ENCODE data around the gene PSME3IP1. TPM values are rescaled to one million over a fixed set of nuclear protein-coding genes. Genes with fewer than 3 reads are reported as not detected.

Gene PSME3IP1
- total and polyA plus RNA-seq, 2 of the 8 experiments (the other 6 are each of a cell fraction or from before 2014, with no cell fraction given) = 95.1 to 98.3 TPM

DNA sequence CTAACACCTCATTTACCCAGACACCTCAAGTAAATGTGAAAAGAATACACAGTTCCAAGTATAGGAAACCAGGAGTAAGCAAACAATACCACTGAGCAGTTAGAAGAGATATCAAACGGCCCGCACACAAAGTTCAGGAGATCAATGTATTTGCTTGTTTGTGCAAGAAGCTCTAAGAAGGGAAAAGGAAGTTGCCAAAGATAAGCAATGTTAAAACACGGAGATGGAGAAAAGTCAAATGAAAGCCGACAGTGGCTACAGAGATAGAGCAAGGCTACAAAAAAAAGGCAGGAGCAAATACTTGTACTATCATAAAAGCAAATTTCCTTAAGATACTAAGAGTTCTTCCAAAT lies 29.5 kb downstream of the PSME3IP1 start:
- ChIA-PET CTCF (ENCODE audit: partially characterized antibody) (interaction anchor here (1.5 kb wide), 1 partner anchor 72 kb away, joined by 3 read pairs; no protein-coding TSS in a partner anchor), POLR2A (ENCODE audit: partially characterized antibody) (interaction anchor here (1.9 kb wide), 1 partner anchor 13 kb away, joined by 4 read pairs; no protein-coding TSS in a partner anchor)
- Histone ChIP-seq H3K4me1 (replicated peaks in 1 of 4; ENCODE audit: control insufficient read depth in 3 of 4, insufficient read depth in 4 of 4, low read length in 3 of 4) (peaks cover 0 to 3% (median under 1%) of the 10 kb centered on the region in 4 experiments; a peak in 3 of 7 replicates), H2BK120ac (replicated peaks; ENCODE audit: low read depth, low read length) (no peak overlapping the region), H3K27ac (ENCODE audit: low read depth, low read length) (no peak overlapping the region), H3K14ac (ENCODE audit: insufficient read length) (no peak overlapping the region), H3K4me2 (ENCODE audit: insufficient read depth in 1 of 2, low read depth in 2 of 2, low read length in 2 of 2) (no peak overlapping the region), H3K4me3 (ENCODE audit: extremely low read depth in 1 of 4, insufficient read depth in 2 of 4, low read depth in 3 of 4, low read length in 4 of 4) (no peak overlapping the region), H2AK5ac (ENCODE audit: low read depth, low read length) (no peak overlapping the region), H2BK15ac (ENCODE audit: low read length) (no peak overlapping the region), H4K20me1 (replicated peaks in 1 of 2; ENCODE audit: control insufficient read depth in 1 of 2, insufficient read depth in 2 of 2, low read length in 2 of 2) (no peaks in the 10 kb centered on the region), H3K79me1 (ENCODE audit: low read depth, low read length) (no peaks in the 10 kb centered on the region), H2BK5ac (ENCODE audit: low read depth, low read length) (no peak overlapping the region), H3K9me3 (ENCODE audit: insufficient read depth in 2 of 2, low read depth in 1 of 2, low read length in 1 of 2) (no peaks in the 10 kb centered on the region), H4K91ac (replicated peaks; ENCODE audit: insufficient read length, low read length) (no peak overlapping the region), H3K79me2 (ENCODE audit: control insufficient read depth in 1 of 2, insufficient read depth in 2 of 2, low read length in 2 of 2) (no peaks in the 10 kb centered on the region), H3K18ac (ENCODE audit: extremely low read depth, low read length) (no peak overlapping the region), H3K23me2 (ENCODE audit: low read depth, low read length) (no peaks in the 10 kb centered on the region), H2AFZ (ENCODE audit: low read length) (no peak overlapping the region), H4K5ac (ENCODE audit: insufficient read length, low read depth, low read length) (no peak overlapping the region), H3K56ac (replicated peaks; ENCODE audit: insufficient read length, low read depth, low read length) (no peak overlapping the region), H3K23ac (ENCODE audit: insufficient read length) (no peak overlapping the region), H3K4ac (replicated peaks; ENCODE audit: insufficient read length, low read depth, low read length) (no peak overlapping the region), H2BK12ac (ENCODE audit: low read depth, low read length) (no peak overlapping the region), H4K8ac (ENCODE audit: extremely low read depth, insufficient read depth, low read length) (no peak overlapping the region), H3K27me3 (replicated peaks in 1 of 4; ENCODE audit: control insufficient read depth in 3 of 4, extremely low read depth in 1 of 4, insufficient read depth in 3 of 4, low read length in 3 of 4) (no peaks in the 10 kb centered on the region), H2BK20ac (ENCODE audit: low read length) (no peak overlapping the region), H3K9ac (replicated peaks in 1 of 4; ENCODE audit: extremely low read depth in 1 of 4, low read depth in 3 of 4, low read length in 3 of 4) (no peak overlapping the region), H3K36me3 (ENCODE audit: control insufficient read depth in 2 of 4, insufficient read depth in 4 of 4, low read length in 3 of 4) (peaks cover 13 to 55% (median 27%) of the 10 kb centered on the region in 4 experiments; a peak in 7 of 8 replicates)
- DNase-seq (ENCODE audit: low read depth in 1 of 2, low spot score in 2 of 2) (no peak), FAIRE-seq (no peak)
- TF ChIP-seq, protein P1, sequence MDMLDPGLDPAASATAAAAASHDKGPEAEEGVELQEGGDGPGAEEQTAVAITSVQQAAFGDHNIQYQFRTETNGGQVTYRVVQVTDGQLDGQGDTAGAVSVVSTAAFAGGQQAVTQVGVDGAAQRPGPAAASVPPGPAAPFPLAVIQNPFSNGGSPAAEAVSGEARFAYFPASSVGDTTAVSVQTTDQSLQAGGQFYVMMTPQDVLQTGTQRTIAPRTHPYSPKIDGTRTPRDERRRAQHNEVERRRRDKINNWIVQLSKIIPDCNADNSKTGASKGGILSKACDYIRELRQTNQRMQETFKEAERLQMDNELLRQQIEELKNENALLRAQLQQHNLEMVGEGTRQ (IDR thresholded peaks at IDR 0.05; ENCODE audit: low read length) = no peak
- no peak for TF ChIP-seq CREB1 (IDR thresholded peaks at IDR 0.05)
- TF ChIP-seq NRF1 (IDR thresholded peaks at IDR 0.05; ENCODE audit: low read depth, low read length) = no peak
- TF ChIP-seq RXRA (IDR thresholded peaks at IDR 0.05; ENCODE audit: insufficient read depth, low read depth, low read length) = no peak
- 96% methylated on average over 4 of the region's 4 CpGs; no CpG with 5 or more reads in 1 of the 2 experiments for WGBS, 2 experiments (ENCODE audit: extremely low coverage in 1 of 2, insufficient coverage in 1 of 2, insufficient read length in 1 of 2, insufficient replicate concordance in 2 of 2, low coverage in 1 of 2, low lambda C conversion rate in 2 of 2, missing lambda C conversion rate in 1 of 2)
